GM21447 (cell line): Measurements from ENCODE around the gene CDH12.
"Not testable (repeated sequence)": the region's sequence is repeated elsewhere in the genome, so short reads cannot be mapped to it uniquely, and the experiment has no call there.

Experiments used
- ATAC-seq: cut with Tn5 transposase; IDR thresholded peaks from one replicate; pipeline ENCODE4 v1.9.1; 2021; ENCODE audit not compliant: unreplicated experiment

Gene CDH12

GRCh38 chr5:22319798-22320197 is 533.3 kb downstream of the CDH12 start:
- ATAC-seq = no peak

GRCh38 chr5:22316294-22316693 is 536.9 kb downstream of the CDH12 start:
- no peak for ATAC-seq

GRCh38 chr5:22315052-22315451 is 538.1 kb downstream of the CDH12 start:
- ATAC-seq = not testable (repeated sequence)

GRCh38 chr5:22314548-22314947 is 538.6 kb downstream of the CDH12 start:
- ATAC-seq = no peak

- no peak for ATAC-seq
Observed at GRCh38 chr5:22306011-22306410, 547.1 kb downstream of the CDH12 start.

GRCh38 chr5:22295832-22296231 is 557.3 kb downstream of the CDH12 start:
- ATAC-seq = no peak

- no peak for ATAC-seq
Observed at GRCh38 chr5:22293147-22293546, 560.0 kb downstream of the CDH12 start.

GRCh38 chr5:22278164-22278563 is 575.0 kb downstream of the CDH12 start:
- no peak for ATAC-seq

- ATAC-seq = no peak
Observed at GRCh38 chr5:22277006-22277405, 576.1 kb downstream of the CDH12 start.

GRCh38 chr5:22265855-22266254 is 587.3 kb downstream of the CDH12 start:
- ATAC-seq = not testable (repeated sequence)

GRCh38 chr5:22258139-22258538 is 595.0 kb downstream of the CDH12 start:
- ATAC-seq = no peak

GRCh38 chr5:22250528-22250927 is 602.6 kb downstream of the CDH12 start:
- no peak for ATAC-seq

- no peak for ATAC-seq
Observed at GRCh38 chr5:22249209-22249729, 603.9 kb downstream of the CDH12 start.

- ATAC-seq = no peak
Observed at GRCh38 chr5:22245770-22246169, 607.4 kb downstream of the CDH12 start.

- no peak for ATAC-seq
Observed at GRCh38 chr5:22242532-22242931, 610.6 kb downstream of the CDH12 start.

- ATAC-seq = no peak
Observed at GRCh38 chr5:22238047-22238446, 615.1 kb downstream of the CDH12 start.

- ATAC-seq = no peak
Observed at GRCh38 chr5:22226423-22226822, 626.7 kb downstream of the CDH12 start.

- ATAC-seq = no peak
Observed at GRCh38 chr5:22223079-22223478, 630.1 kb downstream of the CDH12 start.

GRCh38 chr5:22213703-22214495 is 639.2 kb downstream of the CDH12 start:
- ATAC-seq = not testable (repeated sequence)

GRCh38 chr5:22212254-22212991 is 640.7 kb downstream of the CDH12 start:
- ATAC-seq = not testable (repeated sequence)

- not testable (repeated sequence) for ATAC-seq
Observed at GRCh38 chr5:22208463-22208862, 644.7 kb downstream of the CDH12 start.

- not testable (repeated sequence) for ATAC-seq
Observed at GRCh38 chr5:22188651-22189050, 664.5 kb downstream of the CDH12 start.
